ENCODE data around the gene HOXD4. TPM values are rescaled to one million over a fixed set of nuclear protein-coding genes. Genes with fewer than 3 reads are reported as not detected.

HOXD4 gene
- total RNA-seq, 4 donors from 2014 or later = 2.2 to 25.5 (median 15.3) TPM

DNA sequence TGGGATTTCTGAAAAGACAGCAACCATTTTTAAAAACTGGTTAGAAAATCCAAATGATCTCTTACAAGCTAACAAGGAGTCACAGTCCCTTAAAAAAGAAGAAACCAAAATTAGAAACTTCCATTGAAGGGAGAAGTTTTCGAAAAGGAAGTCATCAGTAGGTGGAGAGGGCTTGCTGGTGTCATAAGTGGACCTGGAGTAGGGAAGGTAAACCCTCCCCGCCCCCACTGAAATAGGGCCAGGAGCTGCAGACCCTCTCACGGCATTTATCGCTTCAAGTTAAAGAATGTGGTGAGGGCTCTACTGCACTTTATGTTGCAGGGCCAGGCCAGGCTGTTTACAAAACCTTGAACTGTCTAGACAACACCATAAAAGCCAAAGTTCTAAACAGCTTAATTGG is 41.4 kb upstream of the HOXD4 start:
- Histone ChIP-seq H3K27ac (peak overlapping the region in 2 of 4 donors; percentile 69 to 73), H3K36me3 (no peaks in the 10 kb centered on the region), H3K9me3 (no peaks in the 10 kb centered on the region), H3K27me3 (peaks cover 98% of the 10 kb centered on the region), H3K4me3 (no peak overlapping the region), H3K4me1 (peaks cover 8 to 38% (median 16%) of the 10 kb centered on the region in 4 donors)
- no peak for DNase-seq
- intact Hi-C loops (cut with DNase I; ENCODE audit: low total_unique reads) = no loop called here
- TF ChIP-seq POLR2AphosphoS5 (IDR thresholded peaks at IDR 0.05) = no peak
- no peak for TF ChIP-seq POLR2A (IDR thresholded peaks at IDR 0.05)
- WGBS, 2 donors (ENCODE audit: low coverage in 1 of 2) = 39% methylated on average over 4 of the region's 4 CpGs; no CpG with 5 or more reads in 1 of the 2 donors
- in situ Hi-C loops (cut with MboI; ENCODE audit: low pct_ligation_motif_present in 1 of 4, low pct_unique_long_range_greater_than_20kb in 1 of 4, low sequenced_read_pairs in 3 of 4) = loop anchor here in 3 of 4 donors (25.0 kb wide), 2 partner anchors 702 to 1027 kb away; no protein-coding TSS in a partner anchor

DNA sequence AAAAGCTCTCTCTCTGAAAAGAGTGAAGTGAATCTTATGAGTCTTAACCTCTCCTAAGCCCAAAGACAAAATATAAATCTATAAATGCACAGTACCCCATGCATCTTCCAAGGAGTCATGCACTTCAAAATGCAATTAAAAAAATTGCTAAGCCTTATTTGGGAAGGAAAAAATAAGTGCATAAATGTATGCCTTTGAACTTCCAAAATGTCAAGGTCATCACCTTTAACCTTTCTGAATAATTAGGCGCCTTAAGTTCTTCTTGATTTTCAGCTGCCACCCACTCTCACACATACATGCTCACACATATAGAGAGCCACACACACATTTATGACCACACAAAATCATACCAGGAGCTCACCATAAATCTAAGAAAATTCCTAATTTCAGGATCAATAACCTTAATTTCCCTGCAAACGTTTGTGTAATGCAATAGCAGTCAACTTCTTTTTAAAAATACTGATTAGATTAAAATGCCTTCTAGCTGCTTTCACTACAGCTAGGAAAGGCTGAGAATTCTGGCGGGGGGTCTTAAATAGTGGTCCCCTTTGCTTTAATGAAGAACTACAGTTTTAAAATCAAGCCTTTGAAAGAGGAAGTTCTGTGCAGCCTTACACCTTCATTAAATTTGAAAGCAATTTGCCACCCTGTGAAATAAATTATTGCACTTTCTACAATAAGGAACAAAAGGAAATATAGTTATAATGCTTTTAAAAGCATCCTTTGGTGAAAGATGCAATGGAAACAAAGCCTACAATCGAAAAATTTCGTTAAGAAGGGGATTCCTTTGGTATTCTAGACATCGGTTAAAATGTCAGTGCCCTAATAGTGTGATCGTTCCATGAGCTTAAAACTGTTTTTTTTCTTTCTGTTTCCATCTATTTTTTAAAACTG is 40.7 kb upstream of the HOXD4 start:
- peaks cover 8 to 38% (median 16%) of the 10 kb centered on the region in 4 donors for H3K4me1 ChIP-seq
- DNase-seq = no peak
- H3K27ac ChIP-seq = peak overlapping the region in 2 of 4 donors; percentile 69 to 73
- no peaks in the 10 kb centered on the region for H3K9me3 ChIP-seq
- TF ChIP-seq, protein P1, sequence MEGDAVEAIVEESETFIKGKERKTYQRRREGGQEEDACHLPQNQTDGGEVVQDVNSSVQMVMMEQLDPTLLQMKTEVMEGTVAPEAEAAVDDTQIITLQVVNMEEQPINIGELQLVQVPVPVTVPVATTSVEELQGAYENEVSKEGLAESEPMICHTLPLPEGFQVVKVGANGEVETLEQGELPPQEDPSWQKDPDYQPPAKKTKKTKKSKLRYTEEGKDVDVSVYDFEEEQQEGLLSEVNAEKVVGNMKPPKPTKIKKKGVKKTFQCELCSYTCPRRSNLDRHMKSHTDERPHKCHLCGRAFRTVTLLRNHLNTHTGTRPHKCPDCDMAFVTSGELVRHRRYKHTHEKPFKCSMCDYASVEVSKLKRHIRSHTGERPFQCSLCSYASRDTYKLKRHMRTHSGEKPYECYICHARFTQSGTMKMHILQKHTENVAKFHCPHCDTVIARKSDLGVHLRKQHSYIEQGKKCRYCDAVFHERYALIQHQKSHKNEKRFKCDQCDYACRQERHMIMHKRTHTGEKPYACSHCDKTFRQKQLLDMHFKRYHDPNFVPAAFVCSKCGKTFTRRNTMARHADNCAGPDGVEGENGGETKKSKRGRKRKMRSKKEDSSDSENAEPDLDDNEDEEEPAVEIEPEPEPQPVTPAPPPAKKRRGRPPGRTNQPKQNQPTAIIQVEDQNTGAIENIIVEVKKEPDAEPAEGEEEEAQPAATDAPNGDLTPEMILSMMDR (IDR thresholded peaks at IDR 0.05) = no peak
- TF ChIP-seq POLR2A (IDR thresholded peaks at IDR 0.05) (no peak), POLR2AphosphoS5 (IDR thresholded peaks at IDR 0.05) (peak in 1 of 3 donors; percentile 25)
- H3K36me3 ChIP-seq = no peaks in the 10 kb centered on the region
- intact Hi-C loops (cut with DNase I; ENCODE audit: low total_unique reads) (no loop called here), in situ Hi-C loops (cut with MboI; ENCODE audit: low pct_ligation_motif_present in 1 of 4, low pct_unique_long_range_greater_than_20kb in 1 of 4, low sequenced_read_pairs in 3 of 4) (loop anchor here in 3 of 4 donors (25.0 kb wide), 2 partner anchors 702 to 1027 kb away; no protein-coding TSS in a partner anchor)
- WGBS, 2 donors (ENCODE audit: low coverage in 1 of 2) = 30 to 39% methylated on average over 7 of the region's 7 CpGs
- peaks cover 98% of the 10 kb centered on the region for H3K27me3 ChIP-seq
- no peak overlapping the region for H3K4me3 ChIP-seq

DNA sequence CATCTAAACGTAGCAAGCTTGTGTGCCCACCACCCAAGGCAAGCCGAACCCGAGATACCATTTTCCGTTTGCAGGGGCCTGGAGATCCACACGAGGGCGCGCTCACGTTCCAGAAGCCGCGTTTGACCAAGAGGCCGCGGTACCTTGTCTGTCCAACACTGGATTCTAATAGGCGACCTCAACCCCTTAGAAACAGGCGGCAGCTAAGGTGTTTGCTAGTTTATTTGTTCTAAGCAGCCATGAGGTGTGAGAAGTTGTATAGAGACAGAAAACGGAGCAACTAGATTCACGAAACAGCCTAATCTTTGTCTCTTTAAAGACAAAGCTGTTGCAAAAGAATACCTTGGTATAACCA is 40.1 kb upstream of the HOXD4 start:
- intact Hi-C loops (cut with DNase I; ENCODE audit: low total_unique reads) (no loop called here), in situ Hi-C loops (cut with MboI; ENCODE audit: low pct_ligation_motif_present in 1 of 4, low pct_unique_long_range_greater_than_20kb in 1 of 4, low sequenced_read_pairs in 3 of 4) (loop anchor here in 3 of 4 donors (25.0 kb wide), 2 partner anchors 701 to 1026 kb away; no protein-coding TSS in a partner anchor)
- H3K27me3 ChIP-seq = peaks cover 98% of the 10 kb centered on the region
- no peaks in the 10 kb centered on the region for H3K36me3 ChIP-seq
- peak; percentile 69 for DNase-seq
- H3K9me3 ChIP-seq = no peaks in the 10 kb centered on the region
- H3K27ac ChIP-seq = peak overlapping the region in 2 of 4 donors; percentile 37 to 69
- H3K4me3 ChIP-seq = no peak overlapping the region
- TF ChIP-seq, protein P1 (IDR thresholded peaks at IDR 0.05) = peak; percentile 56 to 68 (median 58)
- TF ChIP-seq POLR2A (IDR thresholded peaks at IDR 0.05) = no peak
- no peak for TF ChIP-seq POLR2AphosphoS5 (IDR thresholded peaks at IDR 0.05)
- TF ChIP-seq EP300 (IDR thresholded peaks at IDR 0.05; ENCODE audit: low read depth) = no peak
- WGBS, 2 donors (ENCODE audit: low coverage in 1 of 2) = 2 to 4% methylated on average over 14 to 16 of the region's 16 CpGs
- H3K4me1 ChIP-seq = peaks cover 8 to 43% (median 16%) of the 10 kb centered on the region in 4 donors

DNA sequence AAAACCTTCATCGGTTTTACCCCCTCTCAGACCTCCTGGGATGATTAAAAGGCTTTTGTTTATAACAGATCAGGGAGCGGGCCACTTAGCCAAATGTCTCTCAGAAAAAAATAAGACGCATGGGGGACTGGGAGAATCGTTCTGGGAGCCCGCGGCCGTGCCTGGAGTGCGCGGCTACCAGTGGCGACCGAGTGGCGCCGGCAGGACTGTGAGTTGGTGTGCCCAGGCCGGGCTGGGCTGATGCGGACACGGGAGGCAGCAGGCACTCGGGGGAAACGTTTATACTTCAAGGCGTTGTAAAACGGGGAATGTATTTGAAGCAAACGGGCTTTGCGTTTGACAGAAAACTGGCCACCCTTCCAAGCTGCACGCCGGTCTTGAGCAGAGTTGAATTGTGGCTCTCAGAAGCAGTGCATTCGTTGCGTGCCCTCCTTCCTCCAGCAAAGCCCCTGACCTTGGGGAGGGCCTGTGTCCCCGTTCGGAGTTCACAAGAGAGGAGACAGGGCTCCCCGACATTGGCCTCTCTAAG is 39.4 kb upstream of the HOXD4 start:
- Histone ChIP-seq H3K9me3 (no peaks in the 10 kb centered on the region), H3K4me1 (peaks cover 7 to 37% (median 11%) of the 10 kb centered on the region in 4 donors), H3K27ac (peak overlapping the region in 2 of 4 donors; percentile 37 to 69), H3K27me3 (peaks cover 98% of the 10 kb centered on the region), H3K4me3 (peak overlapping the region in 1 of 4 donors; percentile 18), H3K36me3 (no peaks in the 10 kb centered on the region)
- in situ Hi-C loops (cut with MboI; ENCODE audit: low pct_ligation_motif_present in 1 of 4, low pct_unique_long_range_greater_than_20kb in 1 of 4, low sequenced_read_pairs in 3 of 4) = loop anchor here in 3 of 4 donors (25.0 kb wide), 2 partner anchors 700 to 1025 kb away; no protein-coding TSS in a partner anchor
- WGBS, 2 donors (ENCODE audit: low coverage in 1 of 2) = 35 to 37% methylated on average over 21 to 28 of the region's 29 CpGs
- intact Hi-C loops (cut with DNase I; ENCODE audit: low total_unique reads) = no loop called here
- DNase-seq = no peak
- no peak for TF ChIP-seq POLR2A (IDR thresholded peaks at IDR 0.05)

Data from transverse colon (tissue), 4 donors.